ENCODE data around the gene LAMB4.

The LAMB4 gene

DNA sequence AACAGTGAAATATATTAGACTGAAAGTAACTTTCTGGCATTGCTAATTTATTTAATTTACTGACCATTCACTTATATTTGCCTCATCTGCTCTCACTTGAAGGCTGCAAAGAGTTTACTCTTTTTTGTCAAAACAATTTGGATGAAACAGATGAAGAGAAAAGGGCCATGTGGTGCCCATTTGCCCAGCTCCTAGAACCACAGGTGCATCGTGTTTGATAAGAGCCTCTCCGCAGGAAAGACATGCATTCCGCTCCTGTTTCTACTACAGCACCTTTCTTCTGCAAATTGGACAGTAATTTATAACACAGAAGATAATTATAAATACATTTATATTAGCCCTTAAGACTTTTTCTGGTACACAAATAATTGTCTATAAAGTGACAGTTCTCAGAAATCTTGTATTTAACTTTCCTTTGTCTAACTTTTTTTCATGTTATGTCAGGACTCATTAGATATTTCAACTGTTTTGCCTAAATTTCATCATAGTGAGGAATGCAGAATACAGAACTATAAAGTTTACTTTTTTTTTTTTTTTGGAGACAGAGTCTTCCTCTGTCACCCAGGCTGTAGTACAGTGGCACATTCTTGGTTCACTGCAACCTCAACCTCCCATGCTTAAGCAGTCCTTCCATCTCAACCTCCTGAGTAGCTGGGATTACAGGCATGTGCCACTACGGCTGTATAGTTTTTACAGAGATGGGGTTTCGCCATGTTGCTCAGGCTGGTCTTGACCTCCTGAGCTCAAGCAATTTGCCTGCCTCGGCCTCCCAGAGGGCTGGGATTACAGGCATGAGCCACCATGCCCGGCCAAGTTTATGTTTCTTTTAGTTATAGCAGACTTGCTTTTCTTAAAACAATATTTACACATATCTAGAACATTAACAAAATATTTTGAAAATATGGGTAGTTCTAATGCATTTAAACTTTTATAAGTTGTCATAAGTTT lies 869 bp downstream of the LAMB4 start:
- H3K4me1 ChIP-seq (ENCODE audit: control insufficient read depth, insufficient read depth, low read length, unreplicated experiment) = no peaks in the 10 kb centered on the region
- H2AFZ ChIP-seq (ENCODE audit: low read length, unreplicated experiment) = no peak overlapping the region
- H3K27me3 ChIP-seq (ENCODE audit: insufficient read depth, low read length) = no peaks in the 10 kb centered on the region
- H3K4me3 ChIP-seq (ENCODE audit: low read depth, low read length) = no peak overlapping the region
- H3K79me2 ChIP-seq (ENCODE audit: control insufficient read depth, insufficient read depth, low read length, unreplicated experiment) = no peaks in the 10 kb centered on the region
- H3K36me3 ChIP-seq (ENCODE audit: insufficient read depth, low read length) = no peaks in the 10 kb centered on the region
- no peak overlapping the region for H3K27ac ChIP-seq (ENCODE audit: low read depth, low read length)

DNA sequence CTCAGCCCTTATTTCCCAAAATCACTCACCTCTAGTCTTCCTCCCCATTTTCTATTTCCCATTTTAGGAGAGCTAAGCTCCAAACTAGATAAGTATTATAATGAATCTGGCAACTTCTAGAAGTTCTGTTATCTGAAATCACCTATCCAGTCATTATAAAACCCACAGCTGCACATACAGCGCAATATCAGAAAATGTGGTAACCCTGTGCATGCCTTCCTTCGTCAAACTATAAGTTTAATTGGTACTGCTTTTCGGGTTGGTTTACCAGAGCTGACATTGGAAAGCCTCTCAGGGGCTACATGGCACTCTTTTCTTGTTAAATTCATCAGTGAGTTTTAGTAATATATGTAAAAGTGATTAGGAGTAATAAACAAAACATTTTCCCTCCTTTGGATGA lies 1.6 kb downstream of the LAMB4 start:
- no peak overlapping the region for H2AFZ ChIP-seq (ENCODE audit: low read length, unreplicated experiment)
- H3K27ac ChIP-seq (ENCODE audit: low read depth, low read length) = no peak overlapping the region

DNA sequence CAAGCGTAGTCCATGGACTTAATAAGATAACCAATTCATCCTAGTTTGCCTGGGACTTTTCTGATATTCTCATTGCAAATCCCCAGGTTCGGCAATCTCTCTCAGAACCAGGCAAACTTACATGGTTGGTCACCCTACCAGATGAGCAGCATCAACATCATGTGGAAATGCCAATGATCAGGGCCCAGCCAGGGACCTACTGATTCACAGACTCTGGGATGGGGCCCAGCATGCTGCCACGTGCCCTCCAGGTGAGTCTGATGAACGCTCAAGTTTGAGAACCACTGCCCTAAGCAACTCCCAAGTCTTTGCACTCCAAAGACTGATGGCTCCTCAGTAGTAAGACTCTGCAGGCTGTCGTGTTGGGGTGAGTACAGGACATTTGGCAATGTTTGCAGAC lies 2.7 kb downstream of the LAMB4 start:
- H3K4me1 ChIP-seq (ENCODE audit: control insufficient read depth, insufficient read depth, low read length, unreplicated experiment) = no peaks in the 10 kb centered on the region
- no peak overlapping the region for H3K27ac ChIP-seq (ENCODE audit: low read depth, low read length)
- no peaks in the 10 kb centered on the region for H3K27me3 ChIP-seq (ENCODE audit: insufficient read depth, low read length)
- H2AFZ ChIP-seq (ENCODE audit: low read length, unreplicated experiment) = no peak overlapping the region
- H3K4me3 ChIP-seq (ENCODE audit: low read depth, low read length) = no peak overlapping the region
- H3K36me3 ChIP-seq (ENCODE audit: insufficient read depth, low read length) = no peaks in the 10 kb centered on the region
- no peaks in the 10 kb centered on the region for H3K79me2 ChIP-seq (ENCODE audit: control insufficient read depth, insufficient read depth, low read length, unreplicated experiment)

More for the DNA sequence above, 1.6 kb downstream of the LAMB4 start:
- H3K4me3 ChIP-seq (ENCODE audit: low read depth, low read length) = no peak overlapping the region
- no peaks in the 10 kb centered on the region for H3K4me1 ChIP-seq (ENCODE audit: control insufficient read depth, insufficient read depth, low read length, unreplicated experiment)
- no peaks in the 10 kb centered on the region for H3K79me2 ChIP-seq (ENCODE audit: control insufficient read depth, insufficient read depth, low read length, unreplicated experiment)
- H3K27me3 ChIP-seq (ENCODE audit: insufficient read depth, low read length) = no peaks in the 10 kb centered on the region
- no peaks in the 10 kb centered on the region for H3K36me3 ChIP-seq (ENCODE audit: insufficient read depth, low read length)

DNA sequence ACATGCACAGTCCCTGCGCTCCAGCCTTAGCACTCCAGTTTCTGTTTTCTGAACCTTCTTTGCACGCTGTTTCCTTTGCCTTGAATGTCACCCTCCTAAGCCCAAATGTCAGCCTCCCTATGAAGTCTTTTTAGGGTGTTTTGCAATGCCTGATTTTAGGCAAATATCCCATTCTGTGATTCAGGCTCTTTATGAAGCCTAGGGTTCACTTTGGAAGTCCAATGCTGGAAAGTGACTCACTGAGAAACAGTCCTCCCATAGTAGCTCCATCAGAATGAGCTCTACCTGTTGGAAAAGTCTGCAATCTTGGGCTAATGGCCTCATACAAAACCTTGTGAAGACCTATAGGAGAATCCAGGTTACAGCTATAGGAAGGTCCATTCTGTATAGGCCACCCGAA lies 5.3 kb downstream of the LAMB4 start:
- H3K27me3 ChIP-seq (ENCODE audit: insufficient read depth, low read length) = no peaks in the 10 kb centered on the region
- H3K36me3 ChIP-seq (ENCODE audit: insufficient read depth, low read length) = no peaks in the 10 kb centered on the region
- H3K4me1 ChIP-seq (ENCODE audit: control insufficient read depth, insufficient read depth, low read length, unreplicated experiment) = no peaks in the 10 kb centered on the region
- H3K79me2 ChIP-seq (ENCODE audit: control insufficient read depth, insufficient read depth, low read length, unreplicated experiment) = no peaks in the 10 kb centered on the region
- H3K4me3 ChIP-seq (ENCODE audit: low read depth, low read length) = no peak overlapping the region
- no peak overlapping the region for H3K27ac ChIP-seq (ENCODE audit: low read depth, low read length)
- H2AFZ ChIP-seq (ENCODE audit: low read length, unreplicated experiment) = no peak overlapping the region

DNA sequence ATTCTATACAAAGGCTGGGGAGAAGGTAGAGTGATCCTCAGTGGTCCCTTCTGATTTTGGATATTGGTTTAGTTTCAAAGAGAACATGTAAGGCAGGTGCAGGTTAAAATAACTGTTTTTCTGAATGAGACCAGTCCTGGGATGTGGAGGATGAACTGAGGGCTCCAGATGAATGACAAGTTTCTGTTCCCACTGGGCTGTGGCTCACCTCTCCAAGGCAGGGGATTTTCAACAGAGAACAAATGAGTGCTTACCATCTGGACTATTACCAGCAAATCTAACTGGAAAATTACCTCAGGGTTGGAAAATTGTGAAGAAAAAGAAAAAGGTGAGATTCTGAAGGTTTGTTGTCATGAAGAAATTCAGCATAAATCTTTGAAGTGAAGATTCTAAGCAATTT lies 8.0 kb downstream of the LAMB4 start:
- H3K79me2 ChIP-seq (ENCODE audit: control insufficient read depth, insufficient read depth, low read length, unreplicated experiment) = no peaks in the 10 kb centered on the region
- H3K27ac ChIP-seq (ENCODE audit: low read depth, low read length) = no peak overlapping the region
- H3K4me1 ChIP-seq (ENCODE audit: control insufficient read depth, insufficient read depth, low read length, unreplicated experiment) = no peaks in the 10 kb centered on the region
- no peak overlapping the region for H3K4me3 ChIP-seq (ENCODE audit: low read depth, low read length)
- no peaks in the 10 kb centered on the region for H3K27me3 ChIP-seq (ENCODE audit: insufficient read depth, low read length)
- H3K36me3 ChIP-seq (ENCODE audit: insufficient read depth, low read length) = no peaks in the 10 kb centered on the region
- H2AFZ ChIP-seq (ENCODE audit: low read length, unreplicated experiment) = no peak overlapping the region

DNA sequence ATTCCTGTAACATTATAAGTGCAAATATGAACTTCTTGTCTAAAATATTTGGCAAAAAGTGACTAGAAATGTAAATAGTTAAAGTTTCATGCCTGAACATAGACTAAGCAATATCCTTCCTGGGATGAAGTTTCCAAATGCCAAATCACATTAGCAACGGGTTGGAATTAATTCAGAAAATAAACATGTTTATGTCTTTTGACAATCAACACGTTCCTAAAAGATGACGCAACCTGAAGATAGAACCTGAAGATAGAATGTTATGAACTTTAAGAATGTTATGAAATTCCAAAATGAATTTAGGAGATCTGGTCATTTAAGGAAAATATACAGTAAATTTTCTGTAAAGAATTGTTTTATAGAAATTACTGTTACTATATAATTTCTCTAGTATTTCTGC lies 9.2 kb downstream of the LAMB4 start:
- Histone ChIP-seq H2AFZ (ENCODE audit: low read length, unreplicated experiment) (no peak overlapping the region), H3K4me3 (ENCODE audit: low read depth, low read length) (no peak overlapping the region), H3K27ac (ENCODE audit: low read depth, low read length) (no peak overlapping the region), H3K4me1 (ENCODE audit: control insufficient read depth, insufficient read depth, low read length, unreplicated experiment) (no peaks in the 10 kb centered on the region), H3K36me3 (ENCODE audit: insufficient read depth, low read length) (no peaks in the 10 kb centered on the region), H3K27me3 (ENCODE audit: insufficient read depth, low read length) (no peaks in the 10 kb centered on the region), H3K79me2 (ENCODE audit: control insufficient read depth, insufficient read depth, low read length, unreplicated experiment) (no peaks in the 10 kb centered on the region)

DNA sequence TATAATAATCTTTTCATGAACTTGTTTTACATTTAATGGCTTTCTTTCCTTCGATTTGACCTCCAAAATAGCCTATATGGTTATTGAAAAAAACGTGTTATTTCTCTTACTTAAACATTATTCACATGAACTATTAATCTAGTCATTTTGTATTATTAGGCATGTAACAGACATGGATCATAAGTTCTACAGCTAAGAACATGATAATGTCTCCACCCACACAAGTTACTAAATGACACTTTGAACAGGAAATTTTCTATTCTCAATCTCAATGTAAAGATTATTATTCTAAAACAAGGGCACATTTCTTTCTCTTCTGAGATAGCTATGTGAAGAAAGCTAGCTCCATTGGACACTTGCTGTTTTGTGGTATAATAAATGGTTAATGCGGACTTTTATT lies 10.0 kb downstream of the LAMB4 start:
- no peaks in the 10 kb centered on the region for H3K79me2 ChIP-seq (ENCODE audit: control insufficient read depth, insufficient read depth, low read length, unreplicated experiment)
- no peaks in the 10 kb centered on the region for H3K36me3 ChIP-seq (ENCODE audit: insufficient read depth, low read length)
- no peak overlapping the region for H2AFZ ChIP-seq (ENCODE audit: low read length, unreplicated experiment)
- no peak overlapping the region for H3K27ac ChIP-seq (ENCODE audit: low read depth, low read length)
- H3K27me3 ChIP-seq (ENCODE audit: insufficient read depth, low read length) = no peaks in the 10 kb centered on the region
- H3K4me1 ChIP-seq (ENCODE audit: control insufficient read depth, insufficient read depth, low read length, unreplicated experiment) = no peaks in the 10 kb centered on the region
- H3K4me3 ChIP-seq (ENCODE audit: low read depth, low read length) = no peak overlapping the region

DNA sequence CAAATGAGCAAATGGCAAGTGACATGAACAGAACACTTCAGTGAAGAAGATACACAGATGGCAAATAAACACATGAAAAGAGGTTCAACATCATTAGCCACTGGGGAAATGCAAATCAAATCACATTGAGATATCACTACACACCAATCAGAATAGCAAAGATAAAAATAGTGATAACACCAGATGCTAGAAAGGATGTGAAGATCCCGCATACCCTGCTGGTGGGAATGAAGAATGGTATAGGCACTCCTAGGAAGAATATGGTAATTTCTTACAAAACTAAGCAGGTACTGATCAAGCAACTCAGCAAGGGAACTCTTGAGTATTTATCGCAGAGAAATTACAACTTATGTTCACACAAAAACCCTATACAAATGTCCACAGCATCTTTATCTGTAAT lies 11.2 kb downstream of the LAMB4 start:
- no peak overlapping the region for H3K27ac ChIP-seq (ENCODE audit: low read depth, low read length)
- H3K4me3 ChIP-seq (ENCODE audit: low read depth, low read length) = no peak overlapping the region
- no peaks in the 10 kb centered on the region for H3K36me3 ChIP-seq (ENCODE audit: insufficient read depth, low read length)
- no peaks in the 10 kb centered on the region for H3K4me1 ChIP-seq (ENCODE audit: control insufficient read depth, insufficient read depth, low read length, unreplicated experiment)
- H2AFZ ChIP-seq (ENCODE audit: low read length, unreplicated experiment) = no peak overlapping the region
- no peaks in the 10 kb centered on the region for H3K27me3 ChIP-seq (ENCODE audit: insufficient read depth, low read length)
- H3K79me2 ChIP-seq (ENCODE audit: control insufficient read depth, insufficient read depth, low read length, unreplicated experiment) = no peaks in the 10 kb centered on the region

DNA sequence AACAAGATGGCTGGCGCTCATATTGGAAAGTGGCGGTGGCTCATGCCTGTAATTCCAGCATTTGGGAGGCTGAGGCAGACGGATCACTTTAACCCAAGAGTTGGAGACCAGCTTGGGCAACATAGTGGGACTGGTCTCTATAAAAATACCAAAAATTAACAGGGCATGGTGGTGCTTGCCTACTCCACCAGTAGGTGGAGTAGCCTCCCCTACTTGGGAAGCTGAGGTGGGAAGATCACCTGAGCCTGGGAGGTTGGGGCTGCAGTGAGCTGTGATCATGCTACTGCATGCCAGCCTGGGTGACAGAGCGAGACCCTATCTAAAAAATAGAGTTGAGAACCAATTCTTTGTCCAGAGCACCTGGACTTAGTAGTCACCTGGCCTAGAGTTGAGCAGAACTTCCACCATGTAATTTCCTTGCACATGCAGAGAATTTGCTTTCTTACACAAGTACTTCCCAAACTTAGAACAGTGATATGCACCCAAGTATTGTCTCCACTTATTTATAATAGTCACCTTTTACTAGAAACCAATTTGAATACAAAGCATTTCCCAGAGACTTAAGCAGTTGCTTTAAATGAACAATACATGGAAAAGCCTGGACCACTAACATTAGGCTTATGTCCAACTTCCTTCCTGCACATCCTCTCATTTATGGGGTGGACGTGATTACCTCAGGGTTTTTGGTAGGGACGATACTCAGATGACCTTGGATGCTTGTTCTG lies 15.9 kb downstream of the LAMB4 start:
- Histone ChIP-seq H3K27me3 (ENCODE audit: insufficient read depth, low read length) (no peaks in the 10 kb centered on the region), H3K36me3 (ENCODE audit: insufficient read depth, low read length) (no peaks in the 10 kb centered on the region), H3K79me2 (ENCODE audit: control insufficient read depth, insufficient read depth, low read length, unreplicated experiment) (no peaks in the 10 kb centered on the region), H3K27ac (ENCODE audit: low read depth, low read length) (no peak overlapping the region), H2AFZ (ENCODE audit: low read length, unreplicated experiment) (no peak overlapping the region), H3K4me3 (ENCODE audit: low read depth, low read length) (no peak overlapping the region), H3K4me1 (ENCODE audit: control insufficient read depth, insufficient read depth, low read length, unreplicated experiment) (no peaks in the 10 kb centered on the region)

DNA sequence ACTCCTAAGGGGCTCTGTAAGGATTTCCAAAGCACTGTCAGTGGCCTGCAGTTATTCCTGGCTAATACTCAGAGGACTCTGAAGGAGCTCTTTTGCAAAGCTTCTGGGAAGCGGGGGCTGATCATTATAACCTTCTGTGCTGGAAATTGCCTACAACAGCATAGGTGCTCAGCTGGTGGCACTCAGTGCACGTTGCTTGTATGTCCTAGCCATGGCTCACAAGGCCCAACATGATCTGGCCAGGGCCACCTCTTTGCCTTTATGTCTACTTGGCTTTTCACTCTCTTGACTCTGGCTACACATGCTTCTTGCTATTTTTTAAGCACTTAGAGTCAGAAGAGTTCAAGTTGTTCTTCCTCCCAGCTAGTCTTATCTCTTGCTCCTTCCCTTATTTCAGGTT lies 17.5 kb downstream of the LAMB4 start:
- Histone ChIP-seq H3K4me3 (ENCODE audit: low read depth, low read length) (no peak overlapping the region), H3K27me3 (ENCODE audit: insufficient read depth, low read length) (no peaks in the 10 kb centered on the region), H3K27ac (ENCODE audit: low read depth, low read length) (no peak overlapping the region), H3K36me3 (ENCODE audit: insufficient read depth, low read length) (no peaks in the 10 kb centered on the region), H3K79me2 (ENCODE audit: control insufficient read depth, insufficient read depth, low read length, unreplicated experiment) (no peaks in the 10 kb centered on the region), H2AFZ (ENCODE audit: low read length, unreplicated experiment) (no peak overlapping the region), H3K4me1 (ENCODE audit: control insufficient read depth, insufficient read depth, low read length, unreplicated experiment) (no peaks in the 10 kb centered on the region)
